Stimulated activated CD8-positive, alpha-beta memory T cell treated with anti-CD3 and anti-CD28 coated beads, Interleukin-7, amount 100 ng/mL, for 48 hours (primary cell): ENCODE results near the gene ZNF605.
A peak's percentile ranks its signal among the peaks of the same experiment; 100 is the strongest.
"Not testable (repeated sequence)": the region's sequence is repeated elsewhere in the genome, so short reads cannot be mapped to it uniquely, and the experiment has no call there.

Experiments used
- DNase-seq, 2 donors: peaks; one replicate each; pipeline ENCODE4 v3.0.0-alpha.2; 2020; ENCODE audit warnings: low read depth in 1 of 2; ENCODE audit errors: extremely low read depth in 1 of 2

ZNF605 gene

GRCh38 chr12:132956011-132956788 is at the start of gene ZNF605:
TSS of gene ZNF605 (minus strand) at chr12:132956306. CDS start at chr12:132945635, 10,671 bp downstream.
- DNase-seq, result peak; percentile 64 to 77

- no peak for DNase-seq
These were observed 42.6 kb upstream of the ZNF605 start for GRCh38 chr12:132998741-132999140.

- no peak for DNase-seq
These were observed 30.7 kb upstream of the ZNF605 start for GRCh38 chr12:132986885-132987225.

- peak; percentile 77 to 83 for DNase-seq
These were observed 30.1 kb upstream of the ZNF605 start, which contains the start of gene ZNF26 for GRCh38 chr12:132986001-132986884. TSS of gene ZNF26 (plus strand) at chr12:132986367. CDS start at chr12:132986841, 474 bp downstream.

GRCh38 chr12:132976870-132977269 is 20.8 kb upstream of the ZNF605 start:
- not testable (repeated sequence) for DNase-seq

- DNase-seq, result no peak
These were observed 16.3 kb upstream of the ZNF605 start for GRCh38 chr12:132972374-132972773.

- no peak for DNase-seq
These were observed 11.6 kb upstream of the ZNF605 start for GRCh38 chr12:132967736-132968135.

- no peak for DNase-seq
These were observed 10.7 kb upstream of the ZNF605 start for GRCh38 chr12:132966676-132967415.

- no peak for DNase-seq
These were observed 9.7 kb upstream of the ZNF605 start for GRCh38 chr12:132965796-132966195.

GRCh38 chr12:132963947-132964346 is 7.8 kb upstream of the ZNF605 start:
- DNase-seq, result not testable (repeated sequence)

GRCh38 chr12:132961790-132962189 is 5.7 kb upstream of the ZNF605 start:
- not testable (repeated sequence) for DNase-seq

GRCh38 chr12:132955094-132956010 is 754 bp downstream of the ZNF605 start:
- DNase-seq, result no peak

- no peak for DNase-seq
These were observed 1.5 kb downstream of the ZNF605 start for GRCh38 chr12:132954471-132955048.

GRCh38 chr12:132953771-132954170 is 2.3 kb downstream of the ZNF605 start:
- no peak for DNase-seq

- no peak for DNase-seq
These were observed 3.0 kb downstream of the ZNF605 start for GRCh38 chr12:132953163-132953425.

- DNase-seq, result no peak
These were observed 3.5 kb downstream of the ZNF605 start for GRCh38 chr12:132952371-132953162.

GRCh38 chr12:132951649-132952048 is 4.5 kb downstream of the ZNF605 start:
- DNase-seq, result no peak

GRCh38 chr12:132950844-132951535 is 5.1 kb downstream of the ZNF605 start:
- DNase-seq, result no peak
